HEK293 (cell line): ENCODE data around the gene GNG7.
A peak's percentile ranks its signal among the peaks of the same experiment; 100 is the strongest.

Source experiments
- CTCF ChIA-PET: fragments of 350-600 bp; formaldehyde crosslinking; extraction: SDS; loops from one replicate; lab custom pipeline; 2021; ENCODE audit warnings: antibody characterized with exemption; lab: Yijun Ruan, JAX
- POLR2A ChIA-PET: fragments of 300-600 bp; formaldehyde crosslinking; extraction: SDS; loops from one replicate; lab custom pipeline; 2020; ENCODE audit warnings: antibody characterized with exemption, inconsistent platforms; lab: Yijun Ruan, JAX
- H3K27ac ChIP-seq: fragments of 200-500 bp; sonication (Bioruptor generic); 2 replicates; pipeline ENCODE4 v1.5.1; 2014; ENCODE audit warnings: low read depth, low read length, control low read depth, inconsistent platforms; ENCODE audit errors: extremely low read depth
- H3K36me3 ChIP-seq, 2 experiments: fragments of 200-500 bp in 1 of 2; sonication (Bioruptor generic) in 1 of 2; 1 replicate in 1 of 2; 2 replicates in 1 of 2; pipeline ENCODE4 v1.5.1; 2014 to 2017; ENCODE audit warnings: inconsistent platforms in 2 of 2, low read length in 2 of 2; ENCODE audit not compliant: control insufficient read depth in 2 of 2, insufficient read depth in 1 of 2
- H3K4me1 ChIP-seq: fragments of 200-500 bp; sonication (Bioruptor generic); 2 replicates; pipeline ENCODE4 v1.5.1; 2014; ENCODE audit warnings: mild to moderate bottlenecking, low read length, inconsistent platforms; ENCODE audit not compliant: control insufficient read depth, insufficient read depth
- H3K4me3 ChIP-seq: 2 replicates; pipeline ENCODE4 v1.5.1; 2011; ENCODE audit warnings: low read depth, mild to moderate bottlenecking, control low read depth, low read length, moderate library complexity
- H3K9me3 ChIP-seq: fragments of 200-500 bp; sonication (Bioruptor generic); 2 replicates; pipeline ENCODE4 v1.5.1; 2014; ENCODE audit warnings: low read depth, low read length, inconsistent platforms; ENCODE audit not compliant: control insufficient read depth, insufficient read depth
- BCL11B ChIP-seq: fragments of 450-650 bp; formaldehyde crosslinking; IDR thresholded peaks from 2 replicates; pipeline ENCODE4 v1.5.1; 2016; ENCODE audit warnings: low read depth, missing biosample characterization, missing genetic modification characterization
- HOXC10 ChIP-seq: sonication (generic); formaldehyde crosslinking; IDR thresholded peaks from 2 replicates; pipeline ENCODE4 v1.8.1; 2023; ENCODE audit warnings: mild to moderate bottlenecking, missing genetic modification reagents
- HOXD13 ChIP-seq: sonication (generic); formaldehyde crosslinking; IDR thresholded peaks from 2 replicates; pipeline ENCODE4 v1.8.0; 2022; ENCODE audit warnings: missing genetic modification reagents, borderline replicate concordance
- IKZF3 ChIP-seq: fragments of 450-650 bp; IDR thresholded peaks from 2 replicates; pipeline ENCODE4 v1.5.0; 2018; ENCODE audit warnings: missing biosample characterization, mild to moderate bottlenecking, missing genetic modification characterization, moderate library complexity
- KLF1 ChIP-seq: fragments of 450-650 bp; formaldehyde crosslinking; IDR thresholded peaks from 2 replicates; pipeline ENCODE4 v1.5.1; 2016; ENCODE audit warnings: missing biosample characterization, missing genetic modification characterization
- KLF7 ChIP-seq: fragments of 450-650 bp; formaldehyde crosslinking; IDR thresholded peaks from 2 replicates; pipeline ENCODE4 v1.5.1; 2016; ENCODE audit warnings: missing biosample characterization, missing genetic modification characterization, borderline replicate concordance
- OVOL3 ChIP-seq: fragments of 450-650 bp; formaldehyde crosslinking; IDR thresholded peaks from 2 replicates; pipeline ENCODE4 v1.5.1; 2016; ENCODE audit warnings: missing biosample characterization, missing genetic modification characterization
- REST ChIP-seq: fragments of 450-650 bp; formaldehyde crosslinking; IDR thresholded peaks from 2 replicates; pipeline ENCODE4 v1.5.1; 2016; ENCODE audit warnings: missing biosample characterization, missing genetic modification characterization
- SP2 ChIP-seq: fragments of 450-650 bp; formaldehyde crosslinking; IDR thresholded peaks from 2 replicates; pipeline ENCODE4 v1.5.1; 2016; ENCODE audit warnings: missing biosample characterization, missing genetic modification characterization
- SP3 ChIP-seq: fragments of 450-650 bp; formaldehyde crosslinking; IDR thresholded peaks from 2 replicates; pipeline ENCODE4 v1.5.1; 2016; ENCODE audit warnings: missing biosample characterization, missing genetic modification characterization
- WT1 ChIP-seq: fragments of 450-650 bp; formaldehyde crosslinking; IDR thresholded peaks from 2 replicates; pipeline ENCODE4 v1.5.1; 2016; ENCODE audit warnings: missing biosample characterization, missing genetic modification characterization
- YY1 ChIP-seq: fragments of 450-650 bp; formaldehyde crosslinking; IDR thresholded peaks from 2 replicates; pipeline ENCODE4 v1.5.1; 2018; ENCODE audit warnings: missing biosample characterization, missing genetic modification characterization
- ZNF146 ChIP-seq: fragments of 450-650 bp; formaldehyde crosslinking; IDR thresholded peaks from 2 replicates; pipeline ENCODE4 v1.5.1; 2016; ENCODE audit warnings: missing biosample characterization, missing genetic modification characterization
- ZNF155 ChIP-seq: fragments of 450-650 bp; formaldehyde crosslinking; IDR thresholded peaks from 2 replicates; pipeline ENCODE4 v1.5.1; 2016; ENCODE audit warnings: missing biosample characterization, missing genetic modification characterization
- ZNF184 ChIP-seq: fragments of 450-650 bp; IDR thresholded peaks from 2 replicates; pipeline ENCODE4 v1.5.1; 2018; ENCODE audit warnings: missing biosample characterization, mild to moderate bottlenecking, missing genetic modification characterization
- ZNF2 ChIP-seq: fragments of 450-650 bp; formaldehyde crosslinking; IDR thresholded peaks from 2 replicates; pipeline ENCODE4 v1.5.1; 2016; ENCODE audit warnings: missing biosample characterization, missing genetic modification characterization
- ZNF248 ChIP-seq: fragments of 450-650 bp; formaldehyde crosslinking; IDR thresholded peaks from 2 replicates; pipeline ENCODE4 v1.5.1; 2017; ENCODE audit warnings: missing biosample characterization, missing genetic modification characterization
- ZNF394 ChIP-seq: fragments of 450-650 bp; formaldehyde crosslinking; IDR thresholded peaks from 2 replicates; pipeline ENCODE4 v1.5.1; 2016; ENCODE audit warnings: missing biosample characterization, missing genetic modification characterization, mild to moderate bottlenecking, moderate library complexity, borderline replicate concordance
- ZNF48 ChIP-seq: fragments of 450-650 bp; formaldehyde crosslinking; IDR thresholded peaks from 2 replicates; pipeline ENCODE4 v1.5.1; 2016; ENCODE audit warnings: missing biosample characterization, missing genetic modification characterization
- ZNF548 ChIP-seq: fragments of 450-650 bp; formaldehyde crosslinking; IDR thresholded peaks from 2 replicates; pipeline ENCODE4 v1.5.1; 2016; ENCODE audit warnings: missing biosample characterization, missing genetic modification characterization
- ZNF555 ChIP-seq: fragments of 450-650 bp; formaldehyde crosslinking; conservative IDR thresholded peaks from 2 replicates; pipeline ENCODE4 v1.5.1; 2017; ENCODE audit warnings: missing biosample characterization, mild to moderate bottlenecking, missing genetic modification characterization, inconsistent platforms
- ZNF571 ChIP-seq: fragments of 450-650 bp; formaldehyde crosslinking; IDR thresholded peaks from 2 replicates; pipeline ENCODE4 v1.5.0; 2017; ENCODE audit warnings: missing biosample characterization, missing genetic modification characterization
- ZNF660 ChIP-seq: fragments of 450-650 bp; IDR thresholded peaks from 2 replicates; pipeline ENCODE4 v1.5.1; 2018; ENCODE audit warnings: missing biosample characterization, mild to moderate bottlenecking, missing genetic modification characterization
- ZNF768 ChIP-seq: fragments of 450-650 bp; formaldehyde crosslinking; IDR thresholded peaks from 2 replicates; pipeline ENCODE4 v1.5.1; 2018; ENCODE audit warnings: missing biosample characterization, mild to moderate bottlenecking, missing genetic modification characterization
- ZNF777 ChIP-seq: fragments of 450-650 bp; formaldehyde crosslinking; IDR thresholded peaks from 2 replicates; pipeline ENCODE4 v1.5.1; 2017; ENCODE audit warnings: missing biosample characterization, missing genetic modification characterization, borderline replicate concordance
- TF ChIP-seq, protein P1 (sequence below): fragments of 450-650 bp; formaldehyde crosslinking; IDR thresholded peaks from 2 replicates; pipeline ENCODE4 v1.5.1; 2017; ENCODE audit warnings: missing biosample characterization, missing genetic modification characterization

The GNG7 gene

DNA sequence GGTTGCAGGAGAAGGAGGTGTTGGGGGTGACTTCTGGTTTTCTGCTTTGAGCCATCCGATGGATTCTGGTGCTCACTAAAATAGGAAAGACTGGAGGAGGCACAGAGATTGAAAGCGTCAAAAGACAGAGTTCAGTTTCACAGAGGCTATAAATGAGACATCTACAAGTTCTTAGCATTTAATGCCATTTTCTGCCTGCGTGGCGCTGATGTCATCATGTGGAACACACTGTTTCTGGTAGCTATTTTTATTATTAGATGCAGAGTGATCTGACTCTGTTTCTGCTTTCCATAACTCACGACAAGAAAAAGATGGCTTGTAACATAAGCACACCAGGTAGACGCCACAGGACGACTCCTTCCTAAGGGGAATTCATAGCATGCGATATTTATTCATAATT is 40.6 kb upstream of the GNG7 start:
- ChIA-PET CTCF (no interaction called here), POLR2A (no interaction called here)
- Histone ChIP-seq H3K4me3 (no peak overlapping the region), H3K36me3 (no peaks in the 10 kb centered on the region), H3K27ac (no peak overlapping the region), H3K9me3 (no peaks in the 10 kb centered on the region), H3K4me1 (no peaks in the 10 kb centered on the region)
- TF ChIP-seq ZNF660 (tag by site-specific recombination) (no peak), ZNF184 (tag by site-specific recombination) (no peak), ZNF248 (no peak), ZNF548 (tag by site-specific recombination) (no peak)

- peaks cover 0 to 22% of the 10 kb centered on the region in 2 experiments; a peak in 2 of 3 replicates for H3K36me3 ChIP-seq
- TF ChIP-seq ZNF660 (tag by site-specific recombination) (no peak), KLF1 (tag by site-specific recombination) (no peak), ZNF155 (no peak), BCL11B (tag by site-specific recombination) (no peak), REST (tag by site-specific recombination) (no peak), ZNF777 (no peak; the same call in 1 of the 2 replicates), ZNF571 (tag by site-specific recombination) (no peak)
- TF ChIP-seq, all 188 proteins: peak for 0
- CTCF ChIA-PET, result no interaction called here
- no peaks in the 10 kb centered on the region for H3K4me1 ChIP-seq
- no peak overlapping the region for H3K27ac ChIP-seq
- no peak overlapping the region for H3K4me3 ChIP-seq
- no peaks in the 10 kb centered on the region for H3K9me3 ChIP-seq
- POLR2A ChIA-PET, result interaction anchor here (0.7 to 1.2 kb wide), 3 partner anchors 11 to 443 kb away, joined by 3 to 4 read pairs (median 3); no protein-coding TSS in a partner anchor
Observed at GRCh38 chr19:2740314-2740656, 37.8 kb upstream of the GNG7 start.

DNA sequence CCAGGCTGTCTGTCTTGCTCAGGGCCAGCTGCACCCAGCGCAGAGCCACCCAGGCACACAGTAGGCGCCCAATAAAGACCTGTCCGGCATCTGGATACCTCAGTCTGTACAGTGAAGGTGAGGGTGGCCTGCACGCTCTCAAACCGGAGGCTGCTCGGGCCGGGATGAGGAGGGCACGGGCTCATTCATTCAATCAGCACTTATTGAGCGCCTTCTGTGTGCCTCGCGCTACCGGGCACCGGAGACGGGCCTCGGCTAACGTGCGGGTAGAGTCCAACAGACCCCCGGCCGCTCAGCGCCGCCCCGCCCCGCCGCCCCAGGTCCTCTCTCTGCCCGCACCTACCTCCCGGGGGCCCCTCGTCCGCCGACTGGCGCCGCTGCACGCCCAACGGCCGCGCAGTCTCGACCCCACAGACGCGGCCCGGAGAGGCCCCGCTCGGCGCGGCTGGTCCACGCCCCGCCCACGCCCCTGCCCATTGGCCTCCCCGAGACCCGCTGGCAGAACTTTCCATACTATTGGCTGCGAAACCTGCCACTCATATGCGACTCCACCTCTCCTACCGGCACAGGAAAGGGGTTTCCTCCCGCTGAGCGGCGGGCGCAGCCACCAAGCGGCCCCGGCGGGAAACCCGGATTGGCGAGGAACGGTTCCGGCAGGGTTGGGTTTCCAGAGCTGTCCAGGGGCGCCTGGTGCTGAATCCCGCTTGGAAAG is 37.3 kb upstream of the GNG7 start, which contains the start of gene SLC39A3:
Gene SLC39A3, minus strand, starts transcription at position 416 of the 712 bp plus-strand sequence. CDS start 2,760 bp downstream, outside the sequence.
- Histone ChIP-seq H3K27ac (peak within 1 kb of the TSS; percentile 46; the same call in 1 of the 2 replicates), H3K9me3 (no peaks in the 10 kb centered on the region), H3K4me3 (peak within 1 kb of the TSS; percentile 89), H3K4me1 (no peaks in the 10 kb centered on the region), H3K36me3 (peaks cover 0 to 28% of the 10 kb centered on the region in 2 experiments; a peak in 2 of 3 replicates)
- ChIA-PET POLR2A (interaction anchor here (0.7 to 1.2 kb wide), 4 partner anchors 11 to 442 kb away, joined by 3 to 6 read pairs (median 4); partner anchors contain the start of gene GADD45B), CTCF (interaction anchor here (1.0 to 1.1 kb wide), 2 partner anchors 10 to 126 kb away, joined by 3 to 6 read pairs; no protein-coding TSS in a partner anchor)
- 0 out of 2 replicates have a peak, but pooled peaks have one; percentile 76 for TF ChIP-seq ZNF2
- TF ChIP-seq HOXD13 (CRISPR knock-in tag), result no peak
- peak; percentile 81 for TF ChIP-seq ZNF394
- no peak for TF ChIP-seq ZNF48 (tag by site-specific recombination)
- TF ChIP-seq WT1 (tag by site-specific recombination), result no peak
- TF ChIP-seq OVOL3, result peak; percentile 67
- peak; percentile 98 for TF ChIP-seq ZNF660 (tag by site-specific recombination)
- TF ChIP-seq ZNF146 (tag by site-specific recombination), result peak; percentile 48; the same call in 1 of the 2 replicates
- peak; percentile 74 for TF ChIP-seq YY1 (tag by site-specific recombination)
- TF ChIP-seq IKZF3, result peak; percentile 94
- TF ChIP-seq ZNF768, result 0 out of 2 replicates have a peak, but pooled peaks have one; percentile 38
- peak; percentile 81 for TF ChIP-seq SP3 (tag by site-specific recombination)
- TF ChIP-seq, protein P1, sequence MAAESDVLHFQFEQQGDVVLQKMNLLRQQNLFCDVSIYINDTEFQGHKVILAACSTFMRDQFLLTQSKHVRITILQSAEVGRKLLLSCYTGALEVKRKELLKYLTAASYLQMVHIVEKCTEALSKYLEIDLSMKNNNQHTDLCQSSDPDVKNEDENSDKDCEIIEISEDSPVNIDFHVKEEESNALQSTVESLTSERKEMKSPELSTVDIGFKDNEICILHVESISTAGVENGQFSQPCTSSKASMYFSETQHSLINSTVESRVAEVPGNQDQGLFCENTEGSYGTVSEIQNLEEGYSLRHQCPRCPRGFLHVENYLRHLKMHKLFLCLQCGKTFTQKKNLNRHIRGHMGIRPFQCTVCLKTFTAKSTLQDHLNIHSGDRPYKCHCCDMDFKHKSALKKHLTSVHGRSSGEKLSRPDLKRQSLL (tag by site-specific recombination), result peak; percentile 67; the same call in 1 of the 2 replicates
- TF ChIP-seq ZNF555 (tag by site-specific recombination), result no peak
- TF ChIP-seq HOXC10, result no peak
- peak; percentile 86 for TF ChIP-seq KLF7 (tag by site-specific recombination)
- peak; percentile 93 for TF ChIP-seq SP2 (tag by site-specific recombination)
